HepG2 (cell line): ENCODE results near the gene CASP6. TPM values are rescaled to one million over a fixed set of nuclear protein-coding genes. Genes with fewer than 3 reads are reported as not detected.
A peak's percentile ranks its signal among the peaks of the same experiment; 100 is the strongest.

Experiments
- DR1 ChIP-seq: sonication (generic); formaldehyde crosslinking; IDR thresholded peaks from 2 replicates; pipeline ENCODE4 v1.8.0; 2021; ENCODE audit warnings: mild to moderate bottlenecking, missing genetic modification reagents, inconsistent platforms
- IRF9 ChIP-seq: sonication (generic); formaldehyde crosslinking; IDR thresholded peaks from 2 replicates; pipeline ENCODE4 v1.8.0; 2022; ENCODE audit warnings: missing genetic modification reagents, mild to moderate bottlenecking, borderline replicate concordance
- NFKBIZ ChIP-seq: IDR thresholded peaks from 2 replicates; pipeline ENCODE4 v1.6.1; 2018; ENCODE audit warnings: missing genetic modification reagents, missing compliant biosample characterization
- PBX2 ChIP-seq: IDR thresholded peaks from 2 replicates; pipeline ENCODE4 v1.6.1; 2016; ENCODE audit warnings: control low read depth
- POGK ChIP-seq: sonication (generic); formaldehyde crosslinking; conservative IDR thresholded peaks from 2 replicates; pipeline ENCODE4 v1.8.0; 2022; ENCODE audit warnings: mild to moderate bottlenecking, moderate library complexity, missing genetic modification reagents
- REST ChIP-seq, 2 experiments: IDR thresholded peaks; 2 replicates each; pipeline ENCODE4 v1.6.1; 2011 to 2012; ENCODE audit warnings: low read length in 2 of 2, borderline replicate concordance in 1 of 2, low read depth in 1 of 2, mild to moderate bottlenecking in 1 of 2, moderate library complexity in 1 of 2
- SMAD9 ChIP-seq: sonication (generic); formaldehyde crosslinking; IDR thresholded peaks from 2 replicates; pipeline ENCODE4 v1.5.1; 2020; ENCODE audit warnings: mild to moderate bottlenecking, missing genetic modification reagents
- ZNF512B ChIP-seq: sonication (generic); formaldehyde crosslinking; IDR thresholded peaks from 2 replicates; pipeline ENCODE4 v1.5.1; 2020; ENCODE audit warnings: missing genetic modification reagents, mild to moderate bottlenecking, borderline replicate concordance
- ZNF550 ChIP-seq: sonication (generic); formaldehyde crosslinking; IDR thresholded peaks from 2 replicates; pipeline ENCODE4 v1.4.0; 2020; ENCODE audit warnings: mild to moderate bottlenecking, missing genetic modification reagents, borderline replicate concordance
- ZNF775 ChIP-seq: sonication (generic); formaldehyde crosslinking; IDR thresholded peaks from 2 replicates; pipeline ENCODE4 v1.4.0; 2020; ENCODE audit warnings: missing genetic modification reagents, mild to moderate bottlenecking, moderate library complexity, borderline replicate concordance
- ZNF781 ChIP-seq: sonication (generic); formaldehyde crosslinking; IDR thresholded peaks from 2 replicates; pipeline ENCODE4 v1.5.1; 2020; ENCODE audit warnings: borderline replicate concordance, mild to moderate bottlenecking, missing genetic modification reagents; ENCODE audit errors: not compliant biosample characterization
- polyA plus RNA-seq, 8 experiments: library from polyadenylated mRNA; depleted of rRNA in 3 of 8; stranded (reverse) in 7 of 8; unstranded in 1 of 8; fragments of >200 nt; fragmentation: Illumina TruSeq in 4 of 8; extraction: Trizol in 4 of 8; gene quantifications; 2 replicates each; pipeline versions ENCODE4 v1.2.1 to v1.2.3, GENCODE V29; 2011 to 2016; ENCODE audit warnings: low read depth in 4 of 8, missing spikeins in 1 of 8, mixed read lengths in 1 of 8; ENCODE audit not compliant: insufficient read depth in 1 of 8
- total RNA-seq, 5 experiments: library from RNA; depleted of rRNA; stranded (reverse); fragments of >200 nt; fragmentation: Illumina TruSeq; extraction: Trizol; gene quantifications; 2 replicates each; pipeline ENCODE4 v1.2.3, GENCODE V29; 2016; ENCODE audit warnings: low read depth in 1 of 5

Gene CASP6
- total and polyA plus RNA-seq, 2 of the 13 experiments (the other 11 are each of a cell fraction or from before 2014, with no cell fraction given) = 19.7 to 34.6 TPM

GRCh38 chr4:109729117-109729717 lies 26.0 kb upstream of the CASP6 start (continued):
- TF ChIP-seq ZNF550 = 0 out of 2 replicates have a peak, but pooled peaks have one; percentile 43
- TF ChIP-seq ZNF781 = peak; percentile 76
- TF ChIP-seq NFKBIZ (CRISPR knock-in tag) = no peak
- no peak for TF ChIP-seq ZNF775 (CRISPR knock-in tag)
- peak; percentile 66; the same call in 1 of the 2 replicates for TF ChIP-seq ZNF512B (CRISPR knock-in tag)
- TF ChIP-seq IRF9 (CRISPR knock-in tag) = no peak
- TF ChIP-seq REST (IDR thresholded peaks at IDR 0.05; ENCODE audit: borderline replicate concordance in 1 of 2, low read depth in 1 of 2, low read length in 2 of 2) = no peak
- TF ChIP-seq POGK = 0 out of 2 replicates have a peak, but pooled peaks have one; percentile 79
- 0 out of 2 replicates have a peak, but pooled peaks have one; percentile 19 for TF ChIP-seq DR1 (CRISPR knock-in tag)
- no peak for TF ChIP-seq PBX2 (CRISPR knock-in tag)
- TF ChIP-seq SMAD9 (CRISPR knock-in tag) = no peak
